ENCODE results near the gene TMEM69.
A peak's percentile ranks its signal among the peaks of the same experiment; 100 is the strongest.
"Not testable (repeated sequence)": the region's sequence is repeated elsewhere in the genome, so short reads cannot be mapped to it uniquely, and the experiment has no call there.

The TMEM69 gene, protein sequence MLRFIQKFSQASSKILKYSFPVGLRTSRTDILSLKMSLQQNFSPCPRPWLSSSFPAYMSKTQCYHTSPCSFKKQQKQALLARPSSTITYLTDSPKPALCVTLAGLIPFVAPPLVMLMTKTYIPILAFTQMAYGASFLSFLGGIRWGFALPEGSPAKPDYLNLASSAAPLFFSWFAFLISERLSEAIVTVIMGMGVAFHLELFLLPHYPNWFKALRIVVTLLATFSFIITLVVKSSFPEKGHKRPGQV

GRCh38 chr1:45687754-45688740 is at the start of gene TMEM69:
TSS of gene TMEM69 (plus strand) at chr1:45688181. CDS start at chr1:45691069, 2,888 bp downstream.
- peak; percentile 85 for DNase-seq (ENCODE audit: low spot score)

- no peak for DNase-seq (ENCODE audit: low spot score)
Measured at GRCh38 chr1:45640293-45640692, 47.7 kb upstream of the TMEM69 start.

GRCh38 chr1:45643321-45643720 is 44.7 kb upstream of the TMEM69 start:
- no peak for DNase-seq (ENCODE audit: low spot score)

- no peak for DNase-seq (ENCODE audit: low spot score)
Measured at GRCh38 chr1:45643978-45644377, 44.0 kb upstream of the TMEM69 start.

DNA sequence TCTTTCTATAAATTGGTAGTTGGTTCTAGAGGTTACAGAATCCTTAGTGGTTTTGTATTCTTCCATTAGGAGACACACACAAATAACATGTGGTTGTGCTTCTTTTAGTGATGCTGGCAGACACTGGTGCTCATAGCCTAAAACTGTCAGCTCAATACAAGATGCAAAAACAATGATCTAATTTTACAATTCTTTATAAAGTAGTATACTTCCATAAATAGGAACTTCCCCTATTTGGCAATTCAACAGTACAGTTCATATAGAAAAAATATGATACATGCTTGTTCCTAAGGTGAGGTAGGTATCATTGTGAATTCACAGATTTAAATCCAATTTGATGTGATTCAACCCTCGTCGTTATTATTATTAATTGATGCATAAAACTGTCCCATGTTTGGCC is 43.3 kb upstream of the TMEM69 start:
- DNase-seq (ENCODE audit: low spot score): no peak

DNA sequence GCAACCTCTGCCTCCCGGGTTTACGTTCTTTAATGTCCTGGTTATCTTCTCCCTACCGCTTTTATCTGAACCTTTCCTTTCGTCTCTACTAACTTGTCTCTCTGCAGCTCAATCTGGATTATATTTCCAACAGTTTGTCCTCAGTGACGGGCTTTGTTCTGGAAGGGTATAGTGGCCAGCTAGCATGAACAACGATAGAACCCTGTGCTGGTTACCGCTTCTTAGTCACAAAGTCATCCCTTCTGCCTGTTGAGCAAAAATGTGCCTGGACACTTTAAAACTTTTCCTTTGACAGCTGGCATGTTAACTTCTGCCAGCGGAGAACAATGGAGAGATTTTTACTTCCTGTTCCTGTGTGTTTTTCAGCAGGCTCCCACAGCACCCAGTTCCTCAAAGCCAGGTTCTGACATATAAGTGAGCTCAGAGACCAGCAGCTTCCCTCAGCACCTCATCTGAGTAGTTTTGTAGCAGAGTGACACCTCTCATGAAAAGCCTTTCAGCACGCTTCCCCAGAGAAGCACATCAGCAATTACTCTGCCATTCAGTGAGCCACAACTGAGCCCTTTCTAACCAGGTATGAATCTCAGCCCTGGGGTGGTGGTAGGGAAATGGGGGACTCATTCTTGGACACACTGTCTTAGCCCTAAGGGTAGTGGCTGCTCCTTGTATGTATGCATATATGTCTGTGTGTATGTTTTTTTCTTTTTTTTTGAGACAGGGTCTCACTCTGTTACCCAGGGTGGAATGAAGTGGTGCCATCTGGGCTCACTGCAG is 40.5 kb upstream of the TMEM69 start:
- DNase-seq (ENCODE audit: low spot score): no peak

DNA sequence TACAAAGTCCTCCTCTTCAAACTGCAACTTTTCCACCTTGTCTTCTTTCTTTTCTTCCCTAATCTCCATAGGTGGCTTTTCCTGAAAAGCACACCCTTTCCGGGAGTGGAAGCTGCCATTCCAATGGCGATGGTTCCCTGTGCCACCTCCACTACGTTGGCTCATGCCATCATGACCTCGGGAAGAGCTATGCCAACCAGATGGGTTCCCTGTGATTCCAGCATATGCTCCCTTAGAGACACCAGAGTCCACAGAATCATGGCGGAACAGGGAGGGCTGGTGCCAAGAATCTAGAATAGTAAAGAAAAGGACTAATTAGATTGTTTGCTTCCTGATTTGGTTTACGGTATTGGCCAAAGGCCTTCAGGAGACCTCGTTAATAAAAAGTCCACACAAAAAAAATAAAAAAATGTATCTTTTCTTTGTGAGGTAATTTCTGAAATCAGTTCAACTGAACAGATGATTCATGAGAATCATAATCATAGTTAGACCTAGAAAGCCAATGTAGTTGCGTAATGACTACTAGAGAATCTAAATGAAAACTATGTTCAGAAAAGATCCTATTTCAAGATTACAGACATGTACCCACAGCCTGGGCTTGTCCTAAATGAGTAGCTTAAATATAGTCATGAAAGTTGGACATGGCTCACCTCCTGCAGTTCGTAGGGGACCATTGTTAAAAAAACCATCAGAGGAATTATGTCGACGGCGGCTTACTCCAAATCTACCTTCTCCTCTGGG is 33.3 kb upstream of the TMEM69 start:
- no peak for DNase-seq (ENCODE audit: low spot score)

DNA sequence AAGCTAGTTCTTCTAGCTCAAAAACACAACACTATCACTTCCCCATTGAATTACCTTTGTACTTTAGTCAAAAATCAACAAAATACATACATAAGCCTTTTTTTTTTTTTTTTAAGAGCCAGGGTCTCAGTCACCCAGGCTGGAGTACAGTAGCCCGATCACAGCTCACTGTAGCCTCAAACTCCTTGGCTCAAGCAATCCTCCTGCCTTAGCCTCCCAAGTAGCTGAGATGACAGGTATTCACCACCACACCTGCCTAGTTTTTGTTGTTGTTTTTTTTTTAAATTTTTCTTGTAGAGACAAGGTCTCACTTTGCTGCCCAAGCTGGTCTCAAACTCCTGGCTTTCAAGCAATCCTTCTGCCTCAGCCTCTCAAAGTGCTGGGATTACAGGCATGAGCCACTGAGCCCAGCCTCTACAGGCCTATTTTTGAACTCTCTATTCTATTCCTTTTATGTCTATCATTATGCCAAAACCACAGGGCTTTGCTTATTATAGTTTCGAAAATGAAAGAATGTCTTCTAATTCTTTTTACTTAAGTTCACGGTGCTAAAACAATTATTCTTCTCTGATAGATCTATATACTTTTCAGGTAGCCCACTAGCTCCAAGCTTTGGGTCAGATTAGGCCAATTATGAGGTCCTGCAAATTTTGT is 31.3 kb upstream of the TMEM69 start:
- DNase-seq (ENCODE audit: low spot score): no peak

GRCh38 chr1:45658171-45658570 is 29.8 kb upstream of the TMEM69 start:
- DNase-seq (ENCODE audit: low spot score): no peak

GRCh38 chr1:45659222-45659621 is 28.8 kb upstream of the TMEM69 start:
- no peak for DNase-seq (ENCODE audit: low spot score)

GRCh38 chr1:45660336-45660735 is 27.6 kb upstream of the TMEM69 start:
- no peak for DNase-seq (ENCODE audit: low spot score)

DNA sequence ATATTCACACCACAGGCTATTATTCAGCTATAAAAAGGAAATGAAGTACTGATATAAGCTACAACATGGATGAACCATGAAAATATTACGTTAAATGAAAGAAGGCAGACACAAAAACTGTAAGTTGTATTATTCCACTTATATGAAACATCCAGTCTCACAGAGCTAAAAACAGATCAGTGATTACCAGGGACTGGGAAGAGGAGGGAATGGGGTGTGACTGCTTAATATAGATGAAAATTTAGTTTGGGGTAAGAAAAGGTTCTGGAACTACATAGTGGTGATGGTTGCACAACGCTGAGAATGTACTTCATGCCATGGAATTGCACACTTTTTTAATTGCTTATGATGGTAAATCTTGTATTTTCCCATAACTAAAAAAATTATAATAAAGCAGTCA is 21.1 kb upstream of the TMEM69 start:
- DNase-seq (ENCODE audit: low spot score): no peak

GRCh38 chr1:45667321-45668111 is 20.5 kb upstream of the TMEM69 start:
- no peak for DNase-seq (ENCODE audit: low spot score)

DNA sequence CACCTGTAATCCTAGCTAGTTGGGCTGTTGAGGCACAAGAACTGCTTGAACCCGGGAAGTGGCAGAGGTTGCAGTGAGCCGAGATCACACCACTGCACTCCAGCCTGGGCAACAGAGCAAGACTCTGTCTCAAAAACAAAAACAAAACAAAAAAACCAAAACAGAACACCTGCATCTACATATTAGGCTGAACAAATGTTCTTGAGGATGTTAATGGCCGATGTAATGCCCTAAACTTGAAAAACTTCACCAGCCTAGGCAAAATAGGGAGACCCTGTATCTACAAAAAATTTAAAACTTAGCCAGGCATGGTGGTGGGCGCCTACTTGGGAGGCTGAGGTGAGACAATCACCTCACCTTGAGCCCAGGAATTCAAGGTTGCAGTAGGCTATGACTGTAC is 19.5 kb upstream of the TMEM69 start:
- DNase-seq (ENCODE audit: low spot score): no peak

- DNase-seq (ENCODE audit: low spot score): peak; percentile 22
Measured at GRCh38 chr1:45669379-45669778, 18.6 kb upstream of the TMEM69 start.

DNA sequence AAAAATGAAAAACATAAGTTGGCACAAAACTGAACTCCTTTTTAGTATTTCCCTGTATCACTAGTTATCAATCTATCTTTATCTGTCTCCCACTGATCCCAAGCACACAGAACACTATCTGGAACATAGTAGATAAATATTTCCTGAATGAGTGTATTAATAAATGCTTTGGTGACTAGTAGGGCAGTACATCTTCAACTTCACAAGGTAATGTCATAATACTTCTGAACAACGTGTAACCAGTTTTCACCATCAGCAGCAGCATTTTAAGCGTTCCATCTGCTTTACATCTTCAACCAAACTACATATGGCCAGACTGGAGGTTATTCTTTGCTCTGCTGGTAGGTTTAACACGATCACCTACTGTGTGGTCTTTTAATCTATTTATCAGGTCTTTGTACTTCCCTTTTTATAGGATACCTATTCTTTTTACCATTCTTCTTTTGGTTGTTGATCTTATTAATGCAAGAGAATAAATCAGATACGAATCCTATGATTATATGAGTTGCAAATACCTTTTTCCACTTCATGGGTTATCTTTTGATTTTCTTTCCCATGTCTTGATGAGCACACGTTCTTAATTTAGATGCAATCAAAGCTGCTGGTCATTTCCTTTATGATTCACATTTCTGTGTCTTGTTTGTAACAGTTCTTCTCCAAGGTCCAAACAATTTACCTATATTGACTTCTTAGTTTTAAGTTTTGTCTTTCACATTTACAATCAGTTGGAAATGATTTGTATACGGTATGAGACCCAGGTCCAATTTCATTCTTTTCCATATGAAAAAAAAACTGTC is 17.9 kb upstream of the TMEM69 start:
- DNase-seq (ENCODE audit: low spot score): peak; percentile 26

- DNase-seq (ENCODE audit: low spot score): no peak
Measured at GRCh38 chr1:45673956-45674355, 14.0 kb upstream of the TMEM69 start.

- no peak for DNase-seq (ENCODE audit: low spot score)
Measured at GRCh38 chr1:45674478-45674877, 13.5 kb upstream of the TMEM69 start.

DNA sequence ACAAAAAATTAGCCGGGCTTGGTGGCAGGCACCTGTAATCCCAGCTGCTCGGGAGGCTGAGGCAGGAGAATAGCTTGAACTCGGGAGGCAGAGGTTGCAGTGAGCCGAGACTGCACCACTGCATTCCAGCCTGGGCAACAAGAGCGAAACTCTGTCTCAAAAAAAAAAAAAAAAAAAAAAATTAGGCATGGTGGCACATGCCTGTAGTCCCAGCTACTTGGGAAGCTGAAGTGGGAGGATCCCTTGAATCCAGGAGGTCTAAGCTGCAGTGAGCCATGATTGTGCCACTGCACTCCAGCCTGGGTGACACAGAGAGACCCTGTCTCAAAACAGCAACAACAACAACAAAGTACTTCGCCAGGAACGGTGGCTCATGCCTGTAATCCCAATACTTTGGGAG is 11.4 kb upstream of the TMEM69 start:
- DNase-seq (ENCODE audit: low spot score): not testable (repeated sequence)

Data from hepatic stellate cell (primary cell).